ENCODE data around the gene PRR14. TPM values are rescaled to one million over a fixed set of nuclear protein-coding genes. Genes with fewer than 3 reads are reported as not detected.

Gene PRR14
- total and polyA plus RNA-seq, 2 of the 4 experiments (the other 2 are of a cell fraction) = 1.4 to 11.9 TPM

DNA sequence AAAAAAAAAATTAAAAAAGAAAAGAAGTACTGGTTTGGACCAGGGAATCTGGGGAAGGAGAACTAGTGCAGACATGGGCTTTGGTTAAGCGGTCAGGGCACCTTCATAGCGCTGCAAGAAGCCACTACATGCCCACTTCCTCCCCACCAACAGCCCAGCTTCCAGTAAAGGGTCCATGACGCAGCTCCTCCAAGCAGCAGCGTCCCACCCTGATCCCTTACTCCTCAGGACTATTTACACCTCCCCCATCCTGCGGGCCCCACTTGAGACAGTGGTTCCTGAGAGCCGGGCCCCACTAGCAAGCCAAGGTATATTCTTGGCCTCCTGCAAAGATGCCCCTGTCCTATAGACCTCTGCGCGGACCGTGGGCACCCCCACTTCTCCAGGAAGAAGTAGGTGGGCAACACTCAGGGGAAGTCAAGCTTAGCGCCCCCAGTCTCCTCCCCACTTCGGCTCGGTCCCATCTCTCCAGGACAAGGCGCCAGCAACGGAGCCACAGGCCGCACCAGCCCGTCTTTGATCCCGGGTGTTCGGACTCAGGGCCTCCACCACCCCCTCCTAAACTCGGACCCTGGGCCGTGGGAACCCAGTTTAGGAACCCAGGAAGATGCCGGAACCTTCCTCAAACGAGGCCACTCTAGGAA lies 913 bp upstream of the PRR14 start:
- Histone ChIP-seq H4K91ac (ENCODE audit: insufficient read depth, low read depth, low read length) (peak overlapping the region; percentile 78), H2AFZ (replicated peaks; ENCODE audit: low read length, poor library complexity) (peak overlapping the region; percentile 96), H2AK9ac (replicated peaks; ENCODE audit: low read depth, low read length, poor library complexity) (peak overlapping the region; percentile 77), H4K5ac (ENCODE audit: low read depth, low read length) (peak overlapping the region; percentile 99), H3K56ac (ENCODE audit: extremely low read depth, insufficient read depth, low read length) (peak overlapping the region; percentile 16; the same call in 1 of the 2 replicates), H2BK5ac (ENCODE audit: low read depth, low read length, poor library complexity, severe bottlenecking) (peak overlapping the region; percentile 48), H2BK15ac (ENCODE audit: low read depth, low read length) (peak overlapping the region; percentile 50; the same call in 1 of the 3 replicates), H2AK5ac (ENCODE audit: low read depth, low read length) (peak overlapping the region; percentile 24), H3K4me3 (ENCODE audit: insufficient read depth, low read depth, low read length) (peak overlapping the region; percentile 33), H3K14ac (replicated peaks; ENCODE audit: low read depth, low read length) (peak overlapping the region; percentile 29), H4K8ac (ENCODE audit: low read depth in 2 of 2, low read length in 2 of 2) (peak overlapping the region; percentile 92 to 97), H3K9ac (ENCODE audit: low read depth, low read length) (peak overlapping the region; percentile 17; the same call in 1 of the 2 replicates), H3K4me2 (ENCODE audit: low read depth, low read length) (peak overlapping the region; percentile 58), H3K27ac (ENCODE audit: insufficient read depth, low read length) (peak overlapping the region; percentile 42), H4K20me1 (ENCODE audit: insufficient read depth, low read length) (no peaks in the 10 kb centered on the region), H2BK120ac (ENCODE audit: low read depth, low read length) (peak overlapping the region; percentile 78), H3K9me3 (ENCODE audit: control insufficient read depth, insufficient read depth, low read length) (no peaks in the 10 kb centered on the region), H3K4me1 (ENCODE audit: control insufficient read depth, insufficient read depth, low read length) (peaks cover 6% of the 10 kb centered on the region; the same call in 1 of the 2 replicates), H3K9me1 (ENCODE audit: insufficient read depth, low read length) (no peaks in the 10 kb centered on the region), H3K23ac (ENCODE audit: low read depth, low read length) (peak overlapping the region; percentile 83), H3K79me1 (ENCODE audit: low read depth in 1 of 2, low read length in 2 of 2) (peaks cover 11 to 25% of the 10 kb centered on the region in 2 experiments), H3K18ac (ENCODE audit: low read depth, low read length) (peak overlapping the region; percentile 39), H3K4ac (ENCODE audit: low read depth, low read length) (peak overlapping the region; percentile 78), H3K27me3 (ENCODE audit: control insufficient read depth, insufficient read depth, low read length) (no peaks in the 10 kb centered on the region), H3K36me3 (ENCODE audit: control insufficient read depth, insufficient read depth, low read length) (peaks cover 15% of the 10 kb centered on the region), H2BK20ac (ENCODE audit: low read depth, low read length) (peak overlapping the region; percentile 45; the same call in 1 of the 2 replicates)
- in situ Hi-C loops (cut with MboI; ENCODE audit: low sequenced_read_pairs) = no loop called here
- dilution Hi-C loops (cut with HindIII; ENCODE audit: low sequenced_read_pairs, unreplicated experiment) = no loop called here
- ATAC-seq (ENCODE audit: low read depth) = no peak
- WGBS, 2 experiments (ENCODE audit: extremely low coverage in 2 of 2, insufficient read length in 1 of 2) = 26% methylated on average over 15 of the region's 22 CpGs; no CpG with 5 or more reads in 1 of the 2 experiments
- CTCF ChIA-PET = interaction anchor here (1.2 kb wide), 1 partner anchor 16 kb away, joined by 3 read pairs; no protein-coding TSS in a partner anchor
- intact Hi-C loops (cut with micrococcal nuclease) = loop anchor here (2.0 kb wide), 1 partner anchor 123 kb away; the partner anchor contains the start of gene ZNF768
- POLR2A ChIA-PET (ENCODE audit: unreplicated experiment) = no interaction called here
- BruUV-seq (replicated peaks) = no TSS peak
- no peak for DNase-seq
- no peak for TF ChIP-seq CEBPB (IDR thresholded peaks at IDR 0.05; ENCODE audit: low read depth, low read length)
- TF ChIP-seq, protein P1, sequence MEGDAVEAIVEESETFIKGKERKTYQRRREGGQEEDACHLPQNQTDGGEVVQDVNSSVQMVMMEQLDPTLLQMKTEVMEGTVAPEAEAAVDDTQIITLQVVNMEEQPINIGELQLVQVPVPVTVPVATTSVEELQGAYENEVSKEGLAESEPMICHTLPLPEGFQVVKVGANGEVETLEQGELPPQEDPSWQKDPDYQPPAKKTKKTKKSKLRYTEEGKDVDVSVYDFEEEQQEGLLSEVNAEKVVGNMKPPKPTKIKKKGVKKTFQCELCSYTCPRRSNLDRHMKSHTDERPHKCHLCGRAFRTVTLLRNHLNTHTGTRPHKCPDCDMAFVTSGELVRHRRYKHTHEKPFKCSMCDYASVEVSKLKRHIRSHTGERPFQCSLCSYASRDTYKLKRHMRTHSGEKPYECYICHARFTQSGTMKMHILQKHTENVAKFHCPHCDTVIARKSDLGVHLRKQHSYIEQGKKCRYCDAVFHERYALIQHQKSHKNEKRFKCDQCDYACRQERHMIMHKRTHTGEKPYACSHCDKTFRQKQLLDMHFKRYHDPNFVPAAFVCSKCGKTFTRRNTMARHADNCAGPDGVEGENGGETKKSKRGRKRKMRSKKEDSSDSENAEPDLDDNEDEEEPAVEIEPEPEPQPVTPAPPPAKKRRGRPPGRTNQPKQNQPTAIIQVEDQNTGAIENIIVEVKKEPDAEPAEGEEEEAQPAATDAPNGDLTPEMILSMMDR (conservative IDR thresholded peaks at IDR 0.05; ENCODE audit: low read depth, low read length) = no peak
- TF ChIP-seq MXI1 (IDR thresholded peaks at IDR 0.05; ENCODE audit: borderline replicate concordance, low read depth, low read length) = no peak
- TF ChIP-seq POLR2A (IDR thresholded peaks at IDR 0.05; ENCODE audit: low read depth, low read length) = no peak
- TF ChIP-seq CHD1 (IDR thresholded peaks at IDR 0.05; ENCODE audit: low read depth, low read length) = no peak
- no peak for TF ChIP-seq SMC3 (IDR thresholded peaks at IDR 0.05; ENCODE audit: low read depth, low read length)
- TF ChIP-seq NFE2L2 (IDR thresholded peaks at IDR 0.05; ENCODE audit: low read depth, low read length) = no peak
- TF ChIP-seq MAFK (IDR thresholded peaks at IDR 0.05; ENCODE audit: low read depth, low read length) = no peak
- TF ChIP-seq RAD21 (IDR thresholded peaks at IDR 0.05; ENCODE audit: low read length) = no peak
- TF ChIP-seq BHLHE40 (IDR thresholded peaks at IDR 0.05; ENCODE audit: low read depth, low read length) = no peak
- TF ChIP-seq, protein P2, sequence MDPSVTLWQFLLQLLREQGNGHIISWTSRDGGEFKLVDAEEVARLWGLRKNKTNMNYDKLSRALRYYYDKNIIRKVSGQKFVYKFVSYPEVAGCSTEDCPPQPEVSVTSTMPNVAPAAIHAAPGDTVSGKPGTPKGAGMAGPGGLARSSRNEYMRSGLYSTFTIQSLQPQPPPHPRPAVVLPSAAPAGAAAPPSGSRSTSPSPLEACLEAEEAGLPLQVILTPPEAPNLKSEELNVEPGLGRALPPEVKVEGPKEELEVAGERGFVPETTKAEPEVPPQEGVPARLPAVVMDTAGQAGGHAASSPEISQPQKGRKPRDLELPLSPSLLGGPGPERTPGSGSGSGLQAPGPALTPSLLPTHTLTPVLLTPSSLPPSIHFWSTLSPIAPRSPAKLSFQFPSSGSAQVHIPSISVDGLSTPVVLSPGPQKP (IDR thresholded peaks at IDR 0.05; ENCODE audit: borderline replicate concordance, low read depth, low read length) = no peak
- no peak for TF ChIP-seq RCOR1 (IDR thresholded peaks at IDR 0.05; ENCODE audit: insufficient replicate concordance, low read length)
- no peak for TF ChIP-seq MAZ (IDR thresholded peaks at IDR 0.05; ENCODE audit: borderline replicate concordance, low read depth, low read length)
- TF ChIP-seq FOS (IDR thresholded peaks at IDR 0.05; ENCODE audit: low read depth, low read length) = no peak
- TF ChIP-seq, protein P3, sequence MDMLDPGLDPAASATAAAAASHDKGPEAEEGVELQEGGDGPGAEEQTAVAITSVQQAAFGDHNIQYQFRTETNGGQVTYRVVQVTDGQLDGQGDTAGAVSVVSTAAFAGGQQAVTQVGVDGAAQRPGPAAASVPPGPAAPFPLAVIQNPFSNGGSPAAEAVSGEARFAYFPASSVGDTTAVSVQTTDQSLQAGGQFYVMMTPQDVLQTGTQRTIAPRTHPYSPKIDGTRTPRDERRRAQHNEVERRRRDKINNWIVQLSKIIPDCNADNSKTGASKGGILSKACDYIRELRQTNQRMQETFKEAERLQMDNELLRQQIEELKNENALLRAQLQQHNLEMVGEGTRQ (IDR thresholded peaks at IDR 0.05; ENCODE audit: low read depth, low read length) = no peak
